GM18517 (cell line): ENCODE measurements around the gene IL27RA.
"Not testable (repeated sequence)": the region's sequence is repeated elsewhere in the genome, so short reads cannot be mapped to it uniquely, and the experiment has no call there.

ENCODE experiments used
- ATAC-seq: cut with Tn5 transposase; IDR thresholded peaks from one replicate; pipeline ENCODE4 v1.9.1; 2021; ENCODE audit warnings: mild to moderate bottlenecking, moderate library complexity; ENCODE audit not compliant: unreplicated experiment

The IL27RA gene

DNA sequence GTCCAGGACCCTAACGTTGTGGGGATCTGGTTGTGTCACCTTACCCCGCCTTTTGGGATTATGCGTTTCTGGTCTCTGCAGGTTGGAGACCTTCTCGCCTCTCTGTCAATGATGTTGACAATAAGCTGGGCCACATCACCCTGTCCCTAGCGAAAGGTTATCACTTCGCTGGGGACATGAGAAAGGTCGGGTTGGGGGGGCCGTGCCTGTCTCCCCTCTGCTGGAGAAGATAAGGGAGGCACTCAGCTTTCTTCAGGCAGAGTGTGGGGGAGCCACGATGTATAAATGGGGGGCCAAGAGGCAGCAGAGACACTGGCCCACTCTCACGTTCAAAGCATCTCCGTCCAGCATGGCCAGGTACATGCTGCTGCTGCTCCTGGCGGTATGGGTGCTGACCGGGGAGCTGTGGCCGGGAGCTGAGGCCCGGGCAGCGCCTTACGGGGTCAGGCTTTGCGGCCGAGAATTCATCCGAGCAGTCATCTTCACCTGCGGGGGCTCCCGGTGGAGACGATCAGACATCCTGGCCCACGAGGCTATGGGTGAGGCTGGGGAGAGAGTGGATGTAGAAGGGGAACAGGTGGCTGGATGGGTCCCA lies 3.6 kb upstream of the IL27RA start, which contains the start of gene RLN3:
Gene RLN3, plus strand, starts transcription at position 293 of the 595 bp plus-strand sequence. Its CDS starts 57 bp downstream, at position 350.
- no peak for ATAC-seq

DNA sequence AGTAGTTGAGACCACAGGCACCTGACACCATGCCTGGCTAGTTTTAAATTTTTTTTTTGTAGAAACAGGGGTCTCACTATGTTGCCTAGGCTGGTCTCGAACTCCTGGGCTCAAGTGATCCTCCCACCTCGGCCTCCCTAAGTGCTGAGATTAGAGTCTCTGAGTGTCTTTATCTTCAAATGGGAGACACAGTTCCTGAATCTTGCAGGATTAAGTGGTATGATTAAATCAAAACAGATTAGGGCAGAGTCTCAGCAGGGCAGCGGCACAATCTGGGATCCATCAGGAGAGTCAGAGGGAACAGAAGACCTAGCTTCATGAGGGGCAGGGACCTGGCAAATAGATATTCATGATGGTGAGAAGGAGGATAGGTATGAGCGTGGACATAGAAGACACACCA lies 2.7 kb upstream of the IL27RA start:
- ATAC-seq: no peak

DNA sequence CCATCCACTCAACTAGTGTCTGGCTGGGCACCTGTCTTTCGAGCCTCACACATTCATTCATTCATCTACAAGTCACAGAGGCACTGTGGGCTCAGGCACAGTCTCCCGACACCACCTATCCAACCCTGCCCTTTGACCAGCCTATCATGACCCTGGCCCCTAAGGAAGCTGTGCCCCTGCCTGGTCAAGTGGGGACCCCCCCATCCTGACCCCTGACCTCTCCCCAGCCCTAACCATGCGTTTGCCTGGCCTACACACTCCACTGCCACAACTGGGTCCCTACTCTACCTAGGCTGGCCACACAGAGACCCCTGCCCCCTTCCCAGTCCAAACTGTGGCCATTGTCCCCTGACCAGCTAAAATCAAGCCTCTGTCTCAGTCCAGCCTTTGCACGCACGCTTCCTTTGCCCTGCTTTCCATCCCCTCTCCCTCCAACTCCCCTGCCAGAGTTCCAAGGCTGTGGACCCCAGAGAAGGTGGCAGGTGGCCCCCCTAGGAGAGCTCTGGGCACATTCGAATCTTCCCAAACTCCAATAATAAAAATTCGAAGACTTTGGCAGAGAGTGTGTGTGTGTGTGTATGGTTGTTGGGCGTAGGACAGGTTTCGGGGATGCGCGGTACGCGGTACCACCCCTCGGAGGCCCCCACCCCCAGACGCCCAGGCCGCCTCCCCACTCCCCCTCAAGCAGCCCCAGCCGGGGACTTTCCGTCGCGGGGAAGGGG lies 404 bp upstream of the IL27RA start:
- ATAC-seq: no peak

DNA sequence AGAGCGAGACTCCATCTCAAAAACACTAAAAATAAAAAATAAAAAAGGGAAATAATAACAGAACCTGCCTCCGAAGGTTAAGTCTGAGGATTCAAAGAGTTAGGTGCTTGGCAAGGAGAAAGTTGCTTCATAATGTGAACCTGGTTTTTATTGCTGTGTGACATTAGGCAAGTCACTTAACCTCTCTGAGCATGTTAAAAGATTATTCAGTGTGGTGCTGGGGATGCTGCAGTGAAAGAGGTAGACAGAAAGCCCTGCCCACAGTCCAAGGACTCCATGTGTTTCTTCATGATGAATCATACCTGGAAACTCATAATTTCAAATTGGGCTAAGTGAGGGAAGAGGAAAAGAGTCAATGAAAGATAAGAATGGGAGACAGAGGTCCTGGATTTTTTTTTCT lies 2.4 kb downstream of the IL27RA start:
- no peak for ATAC-seq

DNA sequence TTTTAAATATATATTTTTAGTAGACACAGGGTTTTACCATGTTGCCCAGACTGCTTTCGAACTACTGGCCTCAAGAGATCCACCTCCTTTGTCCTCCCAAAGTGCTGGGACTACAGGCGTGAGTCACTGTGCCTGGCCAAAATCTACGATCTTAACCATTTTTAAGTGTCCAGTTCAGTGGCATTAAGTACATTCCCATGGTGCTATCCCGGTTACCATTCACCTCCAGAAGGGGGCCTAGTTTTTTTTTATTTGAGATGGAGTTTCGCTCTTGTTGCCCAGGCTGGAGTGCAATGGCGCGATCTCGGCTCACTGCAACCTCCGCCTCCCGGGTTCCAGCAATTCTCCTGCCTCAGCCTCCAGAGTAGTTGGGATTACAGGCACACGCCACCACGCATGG lies 3.6 kb downstream of the IL27RA start:
- not testable (repeated sequence) for ATAC-seq

DNA sequence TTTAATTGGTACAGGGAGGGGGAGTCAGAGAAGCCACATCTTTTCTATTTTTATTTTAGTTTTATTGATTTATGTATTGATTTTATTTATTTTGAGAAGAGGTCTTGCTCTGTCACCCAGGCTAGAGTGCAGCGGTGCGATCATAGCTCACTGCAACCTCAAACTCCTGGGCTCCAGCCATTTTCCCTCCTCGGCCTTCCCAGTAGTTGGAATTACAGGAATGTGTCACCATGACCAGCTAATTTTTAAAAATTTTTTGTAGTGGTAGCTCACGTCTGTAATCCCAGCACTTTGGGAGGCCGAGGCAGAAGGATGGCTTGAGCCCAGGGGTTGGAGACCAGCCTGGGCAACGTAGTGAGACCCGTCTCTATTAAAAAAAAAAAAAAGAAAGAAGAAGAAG lies 4.1 kb downstream of the IL27RA start:
- no peak for ATAC-seq

DNA sequence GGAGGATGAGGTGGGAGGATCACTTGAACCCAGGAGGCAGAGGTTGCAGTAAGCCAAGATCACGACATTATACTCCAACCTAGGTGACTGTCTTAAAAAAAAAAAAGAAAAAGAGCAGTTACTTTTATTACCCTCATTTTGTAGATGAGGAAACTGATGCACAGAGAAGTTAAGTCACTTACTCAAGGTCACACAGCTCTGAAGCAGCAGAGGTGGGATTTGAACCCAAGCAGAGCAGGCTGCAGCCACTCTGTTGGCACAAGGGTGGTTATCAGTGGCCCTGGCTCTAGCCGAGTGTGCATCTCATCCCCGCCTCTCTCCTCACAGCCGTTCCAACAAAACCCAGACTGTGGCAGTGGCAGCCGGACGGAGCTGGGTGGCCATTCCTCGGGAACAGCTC lies 7.6 kb downstream of the IL27RA start:
- no peak for ATAC-seq

DNA sequence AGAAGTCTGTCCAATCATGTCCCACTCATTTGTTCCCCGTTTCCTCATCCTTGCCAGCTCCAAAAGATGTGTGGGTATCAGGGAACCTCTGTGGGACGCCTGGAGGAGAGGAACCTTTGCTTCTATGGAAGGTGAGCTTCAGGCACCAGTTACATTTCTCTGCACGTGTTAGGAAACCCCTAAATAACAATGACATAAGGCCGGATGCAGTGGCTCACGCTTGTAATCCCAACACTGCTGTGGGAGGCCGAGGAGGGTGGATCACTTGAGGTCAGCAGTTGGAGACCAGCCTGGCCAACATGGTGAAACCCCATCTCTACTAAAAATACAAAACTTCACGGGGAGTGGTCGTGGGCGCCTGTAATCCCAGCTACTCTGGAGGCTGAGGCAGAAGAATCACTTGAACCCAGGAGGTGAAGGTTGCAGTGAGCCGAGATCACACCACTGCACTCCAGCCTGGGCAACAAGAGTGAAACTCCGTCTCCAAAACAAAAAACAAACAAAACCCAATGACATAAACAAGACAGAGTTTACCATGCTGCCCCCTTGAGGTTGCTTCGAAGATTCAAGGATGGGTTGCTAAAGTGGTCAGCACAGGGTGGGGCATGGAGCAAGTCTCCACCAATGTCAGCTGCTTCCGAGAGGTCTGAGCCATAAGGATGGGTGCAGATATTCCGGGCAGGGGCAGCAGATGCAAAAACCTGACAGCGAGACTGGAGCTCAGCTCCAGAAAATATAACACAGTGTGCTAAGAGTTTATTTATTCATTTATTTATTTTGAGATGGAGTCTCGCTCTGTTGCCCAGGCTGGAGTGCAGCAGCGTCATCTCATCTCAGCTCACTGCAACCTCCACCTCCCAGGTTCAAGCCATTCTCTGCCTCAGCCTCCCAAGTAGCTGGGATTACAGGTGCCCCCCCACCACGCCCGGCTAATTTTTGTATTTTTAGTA lies 11.4 kb downstream of the IL27RA start:
- not testable (repeated sequence) for ATAC-seq

DNA sequence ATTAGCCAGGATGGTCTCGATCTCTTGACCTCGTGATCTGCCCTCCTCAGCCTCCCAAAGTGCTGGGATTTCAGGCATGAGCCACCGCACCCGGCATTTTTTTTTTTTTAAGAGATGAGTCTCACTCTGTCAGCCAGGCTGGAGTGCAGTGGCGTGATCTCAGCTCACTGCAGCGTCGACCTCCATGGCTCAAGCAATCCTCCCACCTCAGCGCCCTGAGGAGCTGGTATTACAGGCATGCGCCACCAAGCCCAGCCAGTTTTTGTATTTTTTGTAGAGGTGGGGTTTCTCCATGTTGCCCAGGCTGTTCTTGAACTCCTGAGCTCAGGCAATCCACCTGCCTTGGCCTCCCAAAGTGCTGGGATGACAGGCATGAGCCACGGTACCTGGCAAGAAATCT lies 16.3 kb downstream of the IL27RA start:
- ATAC-seq: not testable (repeated sequence)

DNA sequence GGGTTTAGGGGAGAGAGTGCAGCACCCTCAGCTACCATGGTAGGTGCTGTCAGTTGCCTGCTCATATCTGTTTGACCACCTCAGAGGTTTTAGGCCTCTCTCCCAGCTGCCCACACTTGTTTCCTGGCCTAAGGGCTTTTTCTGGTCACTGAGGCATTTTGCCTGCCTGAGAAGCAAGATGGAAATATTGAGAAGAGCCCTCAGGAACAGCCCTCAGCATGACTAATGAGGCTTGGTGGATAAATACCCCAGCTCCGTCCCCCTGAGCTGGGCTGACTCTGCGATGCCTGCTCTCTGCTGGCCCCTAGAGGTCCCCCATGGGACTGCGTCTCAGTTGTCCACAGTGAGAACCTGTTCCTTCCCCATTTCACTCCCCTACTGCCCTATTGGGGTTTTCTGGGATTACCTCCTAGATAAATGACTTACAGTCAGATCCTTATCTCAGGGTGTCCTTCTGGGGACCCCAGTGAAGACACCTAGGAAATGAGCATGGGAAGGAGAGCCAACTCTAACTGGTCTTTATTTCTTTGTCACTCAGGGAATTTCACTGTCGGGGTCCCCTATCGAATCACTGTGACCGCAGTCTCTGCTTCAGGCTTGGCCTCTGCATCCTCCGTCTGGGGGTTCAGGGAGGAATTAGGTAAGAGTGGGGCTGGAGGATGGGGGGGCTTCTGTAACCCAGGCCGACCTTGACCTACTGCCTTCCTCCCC lies 17.0 kb downstream of the IL27RA start:
- ATAC-seq: no peak

DNA sequence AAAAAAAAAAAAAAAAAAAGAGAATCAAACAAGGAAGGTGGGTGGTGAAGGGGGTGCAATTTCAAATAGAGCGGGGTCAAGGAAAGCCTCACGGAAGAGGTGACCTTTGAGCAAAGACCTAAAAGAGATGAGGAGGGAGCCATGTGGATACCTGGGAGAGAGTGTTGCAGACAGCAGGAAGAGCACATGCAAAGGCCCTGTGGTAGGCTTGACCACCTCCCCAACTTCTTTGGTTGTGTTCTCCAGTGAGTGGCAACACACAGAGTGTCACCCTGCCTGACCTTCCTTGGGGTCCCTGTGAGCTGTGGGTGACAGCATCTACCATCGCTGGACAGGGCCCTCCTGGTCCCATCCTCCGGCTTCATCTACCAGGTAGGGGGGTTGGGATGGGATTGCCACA lies 18.9 kb downstream of the IL27RA start:
- ATAC-seq: no peak

DNA sequence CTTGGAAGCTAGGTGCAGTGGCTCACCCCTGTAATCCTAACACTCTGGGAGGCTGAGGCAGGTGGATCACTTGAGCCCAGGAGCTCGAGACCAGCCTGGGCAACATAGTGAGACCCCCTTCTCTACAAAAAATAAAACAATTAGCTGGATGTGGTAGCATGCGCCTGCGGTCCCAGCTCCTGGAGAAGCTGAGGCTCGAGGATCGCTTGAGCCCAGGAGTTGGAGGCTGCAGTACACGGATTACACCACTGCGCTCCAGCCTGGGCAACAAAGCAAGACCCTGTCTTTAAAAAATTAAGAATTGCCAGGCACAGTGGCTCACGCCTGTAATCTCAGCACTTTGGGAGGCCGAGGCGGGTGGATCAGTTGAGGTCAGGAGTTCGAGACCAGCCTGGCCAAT lies 19.4 kb downstream of the IL27RA start:
- ATAC-seq: not testable (repeated sequence)

DNA sequence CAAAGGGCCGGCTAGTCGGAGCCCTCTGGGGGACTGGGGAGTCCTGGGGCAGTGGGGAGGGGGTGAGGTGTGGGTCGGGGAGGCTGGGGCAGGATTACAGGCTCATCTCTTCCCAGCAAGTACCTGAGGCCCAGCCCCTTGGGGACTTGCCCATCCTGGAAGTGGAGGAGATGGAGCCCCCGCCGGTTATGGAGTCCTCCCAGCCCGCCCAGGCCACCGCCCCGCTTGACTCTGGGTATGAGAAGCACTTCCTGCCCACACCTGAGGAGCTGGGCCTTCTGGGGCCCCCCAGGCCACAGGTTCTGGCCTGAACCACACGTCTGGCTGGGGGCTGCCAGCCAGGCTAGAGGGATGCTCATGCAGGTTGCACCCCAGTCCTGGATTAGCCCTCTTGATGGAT lies 20.4 kb downstream of the IL27RA start:
- no peak for ATAC-seq

DNA sequence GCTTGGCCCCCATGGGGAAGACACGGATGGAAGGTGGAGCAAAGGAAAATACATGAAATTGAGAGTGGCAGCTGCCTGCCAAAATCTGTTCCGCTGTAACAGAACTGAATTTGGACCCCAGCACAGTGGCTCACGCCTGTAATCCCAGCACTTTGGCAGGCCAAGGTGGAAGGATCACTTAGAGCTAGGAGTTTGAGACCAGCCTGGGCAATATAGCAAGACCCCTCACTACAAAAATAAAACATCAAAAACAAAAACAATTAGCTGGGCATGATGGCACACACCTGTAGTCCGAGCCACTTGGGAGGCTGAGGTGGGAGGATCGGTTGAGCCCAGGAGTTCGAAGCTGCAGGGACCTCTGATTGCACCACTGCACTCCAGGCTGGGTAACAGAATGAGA lies 20.9 kb downstream of the IL27RA start:
- no peak for ATAC-seq

DNA sequence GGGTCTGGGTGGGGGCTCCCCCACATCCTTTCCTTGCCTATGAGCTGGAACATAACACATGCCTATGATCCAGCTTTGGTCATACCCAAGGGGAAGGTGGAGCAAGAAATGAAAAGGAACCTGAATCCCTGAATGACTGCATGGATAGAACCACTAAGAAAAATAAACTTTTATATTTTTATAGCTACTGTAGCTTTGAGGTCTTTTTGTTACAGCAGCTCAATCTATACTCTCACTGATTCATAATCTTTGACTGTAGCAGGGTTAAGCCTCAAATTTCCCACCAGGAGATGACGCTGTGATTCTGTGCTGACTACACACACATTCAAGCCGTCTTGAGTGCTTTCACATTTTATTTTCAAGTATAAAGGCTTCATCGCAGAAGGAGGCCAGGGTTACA lies 21.5 kb downstream of the IL27RA start:
- no peak for ATAC-seq

DNA sequence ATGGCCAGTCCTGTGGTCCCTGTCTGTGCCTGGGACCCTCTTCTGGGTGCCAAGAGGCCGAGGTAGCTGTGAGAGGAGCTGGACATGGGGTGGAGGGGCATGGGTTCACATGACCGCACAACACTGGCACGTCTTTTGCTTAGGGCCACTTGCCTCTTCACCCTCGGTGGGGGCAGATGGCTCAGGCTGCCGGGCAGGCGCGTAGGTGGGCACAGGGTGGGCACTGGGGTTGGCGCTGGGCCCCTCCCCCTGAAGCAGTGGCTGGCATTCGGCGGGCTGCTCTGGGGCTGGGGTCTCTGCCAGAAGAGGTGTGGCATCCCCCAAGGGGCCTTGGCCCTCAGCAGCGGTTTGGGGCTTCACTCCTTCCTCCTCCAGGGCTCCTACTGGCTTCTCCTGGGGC lies 21.9 kb downstream of the IL27RA start:
- ATAC-seq: no peak

DNA sequence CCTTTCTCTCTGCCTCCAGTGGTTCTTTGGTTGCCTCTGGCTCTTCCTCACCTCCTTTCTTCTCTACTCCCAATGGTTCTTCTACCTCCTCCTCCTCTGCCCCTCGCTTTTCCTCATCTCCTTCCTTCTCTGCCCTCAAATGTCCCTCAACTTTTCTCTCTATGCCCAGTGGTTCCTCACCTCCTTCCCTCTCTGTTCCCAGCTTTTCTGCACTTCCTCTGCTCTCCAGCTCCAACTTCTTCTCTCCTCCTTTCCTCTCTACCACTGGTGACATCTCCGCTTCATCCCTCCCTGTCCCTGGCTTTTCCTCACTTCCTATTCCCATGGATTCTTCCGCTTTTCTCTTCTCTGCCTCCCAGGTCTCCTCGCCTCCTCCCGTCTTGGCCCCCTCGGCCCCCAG lies 22.5 kb downstream of the IL27RA start:
- ATAC-seq: no peak

DNA sequence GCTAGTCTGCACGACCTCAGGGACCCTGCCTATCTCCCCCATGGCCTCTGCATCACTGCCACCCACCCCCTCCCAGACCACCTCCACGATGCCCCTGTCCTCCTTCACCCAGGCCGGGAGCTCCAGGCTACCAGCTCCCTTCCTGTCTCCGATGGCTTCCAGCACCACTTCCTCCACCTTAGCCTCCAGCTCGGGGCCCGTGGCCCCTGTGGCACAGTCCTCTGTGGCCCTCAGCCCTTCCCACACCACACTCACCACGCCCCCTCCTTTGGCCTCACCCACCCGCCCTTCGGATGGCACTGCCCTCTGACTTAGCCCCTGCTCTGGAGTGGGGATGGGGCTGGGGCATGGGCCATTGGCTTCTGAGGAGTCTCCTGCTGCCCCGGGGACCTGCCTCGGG lies 23.2 kb downstream of the IL27RA start:
- ATAC-seq: no peak

DNA sequence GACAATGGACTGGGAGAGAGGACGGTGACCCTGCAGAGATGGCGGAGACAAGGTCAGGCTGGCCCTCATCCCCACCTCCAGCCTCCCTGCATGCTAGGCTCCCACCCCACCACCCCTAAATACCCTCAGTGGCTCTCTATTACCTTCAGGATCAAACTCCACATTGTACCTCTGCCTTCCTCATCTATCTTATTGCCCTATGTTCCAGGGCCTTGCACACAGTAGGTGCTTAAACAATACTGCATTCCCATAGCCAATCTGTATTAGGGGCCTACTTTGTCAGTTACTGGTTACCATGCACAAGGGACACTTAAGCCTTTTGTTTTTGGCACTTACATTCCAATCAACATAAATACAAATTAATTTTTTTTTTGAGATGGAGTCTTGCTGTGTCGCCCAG lies 23.8 kb downstream of the IL27RA start:
- no peak for ATAC-seq

DNA sequence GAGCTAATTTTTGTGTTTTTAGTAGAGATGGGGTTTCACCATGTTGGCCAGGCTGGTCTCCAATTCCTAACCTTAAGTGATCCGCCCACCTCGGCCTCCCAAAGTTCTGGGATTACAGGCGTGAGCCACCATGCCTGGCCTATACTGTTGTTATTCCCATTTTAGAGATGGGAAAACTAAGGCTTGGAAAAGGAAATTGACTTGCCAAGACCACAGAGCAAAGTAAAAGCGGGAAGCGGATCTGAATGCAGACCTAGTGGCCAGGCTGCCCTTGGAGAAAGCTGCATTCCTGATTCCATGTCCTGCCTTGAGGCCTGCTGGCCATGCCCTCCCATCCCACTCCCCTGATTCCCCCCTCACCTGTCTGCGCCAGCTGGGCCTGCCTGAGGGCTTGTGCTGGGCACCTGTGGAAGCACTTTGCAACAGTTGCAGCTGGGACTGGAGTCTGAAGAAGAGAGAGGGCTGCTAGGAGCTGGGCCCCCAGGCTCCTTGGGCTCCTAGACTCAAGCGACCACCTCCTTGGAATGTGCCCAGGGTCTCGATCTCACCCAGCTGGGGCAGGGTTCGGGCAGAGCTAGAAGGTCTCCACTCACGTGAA lies 24.6 kb downstream of the IL27RA start:
- ATAC-seq: no peak
